Measurements from ENCODE around the gene TASP1. TPM values are rescaled to one million over a fixed set of nuclear protein-coding genes. Genes with fewer than 3 reads are reported as not detected.

Gene TASP1
- polyA plus RNA-seq, 1 donor from 2014 or later, result 20.2 TPM

GRCh38 chr20:13419477-13419876 is 219.3 kb downstream of the TASP1 start:
- no peak overlapping the region for H3K4me3 ChIP-seq (ENCODE audit: low read length)
- no peaks in the 10 kb centered on the region for H3K36me3 ChIP-seq (ENCODE audit: insufficient read depth, low read length)
- no peak overlapping the region for H2AFZ ChIP-seq (ENCODE audit: low read depth, low read length)
- no peaks in the 10 kb centered on the region for H4K20me1 ChIP-seq (ENCODE audit: insufficient read depth)
- no peak overlapping the region for H3K9ac ChIP-seq (ENCODE audit: low read length)
- no peaks in the 10 kb centered on the region for H3K9me3 ChIP-seq (ENCODE audit: low read length)
- H3F3A ChIP-seq (ENCODE audit: insufficient read depth, low read length, poor library complexity, severe bottlenecking), result no peaks in the 10 kb centered on the region
- no peaks in the 10 kb centered on the region for H3K79me2 ChIP-seq (replicated peaks; ENCODE audit: insufficient read depth, low read length)
- H3K27ac ChIP-seq (ENCODE audit: low read length), result no peak overlapping the region
- no peaks in the 10 kb centered on the region for H3K27me3 ChIP-seq (ENCODE audit: insufficient read depth, low read depth, low read length)
- H3K4me2 ChIP-seq (ENCODE audit: low read length), result no peak overlapping the region
- no peaks in the 10 kb centered on the region for H3K9me2 ChIP-seq (ENCODE audit: insufficient read depth, low read length)
- TF ChIP-seq EP300 (conservative IDR thresholded peaks at IDR 0.05; ENCODE audit: poor library complexity, severe bottlenecking), result no peak
- no peak for TF ChIP-seq RAD21 (conservative IDR thresholded peaks at IDR 0.05)
- TF ChIP-seq TAF1 (IDR thresholded peaks at IDR 0.05; ENCODE audit: low read depth), result no peak
- no peak for TF ChIP-seq SMC3 (conservative IDR thresholded peaks at IDR 0.05; ENCODE audit: poor library complexity)
- TF ChIP-seq REST (IDR thresholded peaks at IDR 0.05; ENCODE audit: borderline replicate concordance), result no peak
- no peak for TF ChIP-seq MXI1 (conservative IDR thresholded peaks at IDR 0.05; ENCODE audit: poor library complexity, severe bottlenecking)
- TF ChIP-seq CTCF (IDR thresholded peaks at IDR 0.05; ENCODE audit: poor library complexity, severe bottlenecking), result no peak

DNA sequence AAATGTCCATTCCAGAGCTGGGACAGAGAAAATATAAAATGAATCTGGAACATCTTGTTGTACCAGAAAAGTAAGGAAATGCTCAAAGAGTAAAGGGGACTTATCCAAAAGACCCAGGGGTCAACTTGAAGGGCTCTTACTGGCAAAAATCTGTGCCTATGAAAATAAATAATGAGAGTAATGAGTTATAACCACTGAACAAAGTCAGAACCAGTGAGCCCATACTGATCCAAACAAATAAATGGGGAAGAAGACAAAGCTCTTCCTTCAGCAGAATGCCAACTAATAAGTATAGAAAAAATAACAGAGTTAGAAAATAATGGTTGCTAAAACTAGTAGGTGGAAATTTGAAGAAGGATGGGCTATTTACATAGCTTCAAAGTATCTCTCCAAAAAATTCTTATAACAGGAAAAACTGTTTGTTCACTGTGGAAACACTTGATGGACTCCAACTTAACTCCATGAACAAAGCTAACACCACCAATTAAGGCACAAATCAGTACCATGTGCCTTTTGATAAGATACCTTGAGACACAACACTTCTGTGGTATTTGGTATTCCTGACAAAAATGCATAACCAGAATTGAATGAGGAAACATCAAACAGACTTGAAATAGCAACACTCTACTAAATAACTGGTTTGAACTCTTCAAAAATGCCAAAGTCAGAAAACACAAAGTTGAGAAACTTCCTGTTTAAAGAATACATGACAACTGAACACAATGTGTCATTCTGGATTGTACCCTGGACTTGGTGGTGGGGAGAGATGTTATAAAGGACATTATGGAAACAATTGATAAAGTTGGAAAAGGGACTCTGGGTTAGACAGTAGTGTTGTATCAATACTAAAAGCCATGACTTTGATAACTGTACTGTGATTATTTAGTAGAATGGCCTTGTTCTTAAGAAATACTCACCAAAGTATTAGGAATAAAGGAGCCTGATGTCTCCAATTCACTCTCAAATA is 220.2 kb downstream of the TASP1 start:
- Histone ChIP-seq H2AFZ (ENCODE audit: low read depth, low read length) (no peak overlapping the region), H3K27me3 (ENCODE audit: insufficient read depth, low read depth, low read length) (no peaks in the 10 kb centered on the region), H3K27ac (ENCODE audit: low read length) (no peak overlapping the region), H3F3A (ENCODE audit: insufficient read depth, low read length, poor library complexity, severe bottlenecking) (no peaks in the 10 kb centered on the region), H4K20me1 (ENCODE audit: insufficient read depth) (no peaks in the 10 kb centered on the region), H3K9me2 (ENCODE audit: insufficient read depth, low read length) (no peaks in the 10 kb centered on the region), H3K79me2 (replicated peaks; ENCODE audit: insufficient read depth, low read length) (no peaks in the 10 kb centered on the region), H3K9ac (ENCODE audit: low read length) (no peak overlapping the region), H3K4me3 (ENCODE audit: low read length) (no peak overlapping the region), H3K36me3 (ENCODE audit: insufficient read depth, low read length) (no peaks in the 10 kb centered on the region), H3K4me2 (ENCODE audit: low read length) (no peak overlapping the region), H3K9me3 (ENCODE audit: low read length) (no peaks in the 10 kb centered on the region)
- TF ChIP-seq MXI1 (conservative IDR thresholded peaks at IDR 0.05; ENCODE audit: poor library complexity, severe bottlenecking), result no peak
- no peak for TF ChIP-seq EP300 (conservative IDR thresholded peaks at IDR 0.05; ENCODE audit: poor library complexity, severe bottlenecking)
- no peak for TF ChIP-seq RAD21 (conservative IDR thresholded peaks at IDR 0.05)

Measured in neural cell (in vitro differentiated cells).